ENCODE data around the gene ZNF593OS.

GRCh38 chr1:26155370-26156284 lies 16.0 kb downstream of the ZNF593OS start:
- TF ChIP-seq POLR2A (IDR thresholded peaks at IDR 0.05) (no peak), CTCF (IDR thresholded peaks at IDR 0.05) (no peak)

All from uterus (tissue), 2 donors.